ENCODE results near the gene MED26.

MED26 gene

GRCh38 chr19:16650821-16651220 is 22.8 kb upstream of the MED26 start:
- DNase-seq (ENCODE audit: low read depth in 2 of 2) = no peak

GRCh38 chr19:16649734-16650133 is 21.7 kb upstream of the MED26 start:
- no peak for DNase-seq (ENCODE audit: low read depth in 2 of 2)

GRCh38 chr19:16645140-16645539 is 17.1 kb upstream of the MED26 start:
- DNase-seq (ENCODE audit: low read depth in 2 of 2) = no peak

- no peak for DNase-seq (ENCODE audit: low read depth in 2 of 2)
Observed at GRCh38 chr19:16641695-16642094, 13.7 kb upstream of the MED26 start.

- no peak for DNase-seq (ENCODE audit: low read depth in 2 of 2)
Observed at GRCh38 chr19:16640951-16641350, 12.9 kb upstream of the MED26 start.

- DNase-seq (ENCODE audit: low read depth in 2 of 2) = no peak
Observed at GRCh38 chr19:16638666-16639065, 10.7 kb upstream of the MED26 start.

GRCh38 chr19:16637535-16637934 is 9.5 kb upstream of the MED26 start:
- no peak for DNase-seq (ENCODE audit: low read depth in 2 of 2)

GRCh38 chr19:16631465-16631864 is 3.5 kb upstream of the MED26 start:
- DNase-seq (ENCODE audit: low read depth in 2 of 2) = no peak

- DNase-seq (ENCODE audit: low read depth in 2 of 2) = no peak
Observed at GRCh38 chr19:16628984-16629691, 1.1 kb upstream of the MED26 start.

GRCh38 chr19:16627928-16628182 is 149 bp downstream of the MED26 start:
- no peak for DNase-seq (ENCODE audit: low read depth in 2 of 2)

GRCh38 chr19:16627193-16627927 is 644 bp downstream of the MED26 start:
- DNase-seq (ENCODE audit: low read depth in 2 of 2) = no peak

- no peak for DNase-seq (ENCODE audit: low read depth in 2 of 2)
Observed at GRCh38 chr19:16626796-16627192, 1.2 kb downstream of the MED26 start.

- no peak for DNase-seq (ENCODE audit: low read depth in 2 of 2)
Observed at GRCh38 chr19:16625163-16625958, 2.6 kb downstream of the MED26 start.

- no peak for DNase-seq (ENCODE audit: low read depth in 2 of 2)
Observed at GRCh38 chr19:16624236-16624635, 3.8 kb downstream of the MED26 start.

- no peak for DNase-seq (ENCODE audit: low read depth in 2 of 2)
Observed at GRCh38 chr19:16623576-16623975, 4.4 kb downstream of the MED26 start.

GRCh38 chr19:16623066-16623465 is 4.9 kb downstream of the MED26 start:
- DNase-seq (ENCODE audit: low read depth in 2 of 2) = no peak

- DNase-seq (ENCODE audit: low read depth in 2 of 2) = no peak
Observed at GRCh38 chr19:16621165-16621800, 6.7 kb downstream of the MED26 start.

GRCh38 chr19:16620584-16620983 is 7.4 kb downstream of the MED26 start:
- DNase-seq (ENCODE audit: low read depth in 2 of 2) = no peak

GRCh38 chr19:16620018-16620417 is 8.0 kb downstream of the MED26 start:
- DNase-seq (ENCODE audit: low read depth in 2 of 2) = no peak

GRCh38 chr19:16619457-16619856 is 8.5 kb downstream of the MED26 start:
- no peak for DNase-seq (ENCODE audit: low read depth in 2 of 2)

GRCh38 chr19:16618248-16618647 is 9.8 kb downstream of the MED26 start:
- DNase-seq (ENCODE audit: low read depth in 2 of 2) = no peak

GRCh38 chr19:16615808-16616207 is 12.2 kb downstream of the MED26 start:
- DNase-seq (ENCODE audit: low read depth in 2 of 2) = no peak
